Stimulated activated CD4-positive, alpha-beta T cell treated with anti-CD3 and anti-CD28 coated beads, Interleukin-4, amount 100 ng/mL, for 1 hour (primary cell): Measurements from ENCODE around the gene SH3RF2.
"Not testable (repeated sequence)": the region's sequence is repeated elsewhere in the genome, so short reads cannot be mapped to it uniquely, and the experiment has no call there.

Source experiments
- DNase-seq: peaks from one replicate; pipeline ENCODE4 v3.0.0-alpha.2; 2020

SH3RF2 gene

DNA sequence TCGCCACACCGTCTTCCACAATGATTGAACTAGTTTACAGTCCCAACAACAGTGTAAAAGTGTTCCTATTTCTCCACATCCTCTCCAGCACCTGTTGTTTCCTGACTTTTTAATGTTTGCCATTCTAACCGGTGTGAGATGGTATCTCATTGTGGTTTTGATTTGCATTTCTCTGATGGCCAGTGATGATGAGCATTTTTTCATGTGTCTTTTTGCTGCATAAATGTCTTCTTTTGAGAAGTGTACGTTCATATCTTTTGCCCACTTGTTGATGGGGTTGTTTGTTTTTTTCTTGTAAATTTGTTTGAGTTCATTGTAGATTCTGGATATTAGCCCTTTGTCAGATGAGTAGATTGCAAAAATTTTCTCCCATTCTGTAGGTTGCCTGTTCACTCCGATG is 74.1 kb downstream of the SH3RF2 start:
- not testable (repeated sequence) for DNase-seq

DNA sequence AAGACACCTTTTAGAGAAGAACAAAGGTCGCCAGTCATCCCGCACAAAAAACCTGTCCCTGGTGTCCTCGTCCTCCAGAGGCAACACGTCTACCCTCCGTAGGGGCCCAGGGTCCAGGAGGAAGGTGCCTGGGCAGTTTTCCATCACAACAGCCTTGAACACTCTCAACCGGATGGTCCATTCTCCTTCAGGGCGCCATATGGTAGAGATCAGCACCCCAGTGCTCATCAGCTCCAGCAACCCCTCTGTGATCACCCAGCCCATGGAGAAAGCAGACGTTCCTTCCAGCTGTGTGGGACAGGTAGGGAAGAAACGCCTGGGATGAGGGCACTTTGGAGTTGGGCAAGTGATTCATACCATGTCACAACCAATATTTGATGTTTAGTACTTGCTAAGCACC is 77.4 kb downstream of the SH3RF2 start:
- no peak for DNase-seq

DNA sequence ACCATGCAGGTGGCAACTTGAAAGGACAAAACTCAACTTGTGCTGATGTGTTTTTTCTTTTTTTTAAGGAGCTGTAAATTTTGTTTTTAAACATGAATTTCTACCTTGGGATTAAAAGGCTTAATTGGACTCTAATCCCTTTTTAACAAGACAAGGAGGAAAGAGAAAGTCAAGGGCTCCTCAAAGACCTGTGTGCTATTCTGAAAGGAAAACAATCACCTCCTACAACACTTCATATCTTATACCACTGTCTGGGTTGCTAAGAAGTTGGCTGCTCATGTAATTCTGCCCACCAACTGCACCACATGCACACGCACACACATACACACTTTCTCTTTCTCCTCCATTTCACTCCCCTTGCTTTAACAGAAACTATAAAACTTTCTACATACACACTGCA is 78.6 kb downstream of the SH3RF2 start:
- DNase-seq = no peak

DNA sequence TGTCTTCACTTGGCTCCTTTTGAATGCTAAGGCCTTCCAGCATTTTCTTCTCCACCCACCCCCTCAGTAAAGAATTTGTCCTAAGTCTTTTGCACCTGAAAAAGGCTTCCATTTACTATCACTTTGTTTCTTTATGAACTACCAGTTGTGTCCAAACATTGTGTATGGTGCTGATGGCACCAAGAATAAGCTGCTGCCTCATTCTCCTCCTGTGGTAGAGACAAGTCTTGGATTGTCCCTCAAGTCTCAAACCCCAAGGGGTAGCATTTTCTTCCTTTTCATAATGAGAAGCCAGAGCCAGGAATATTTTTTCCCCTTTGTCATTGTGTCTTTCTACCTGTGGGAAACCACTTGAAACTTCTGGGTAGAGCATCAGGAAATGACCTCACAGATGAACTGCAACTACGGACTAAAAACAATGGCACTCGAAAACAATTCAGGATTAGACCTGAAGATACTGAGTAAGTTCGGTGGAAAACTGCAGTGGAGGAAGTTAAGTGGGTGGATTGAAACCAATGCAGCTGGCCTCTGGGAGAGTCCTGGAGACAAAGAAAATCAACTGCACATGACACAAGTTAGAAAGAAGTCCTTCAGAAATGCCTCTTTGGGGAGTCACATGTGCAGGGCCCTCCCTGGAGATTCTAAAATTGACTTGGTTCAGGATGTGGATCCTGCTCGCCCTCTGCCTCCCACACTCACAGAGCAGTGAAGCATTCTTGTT is 80.5 kb downstream of the SH3RF2 start:
- no peak for DNase-seq

DNA sequence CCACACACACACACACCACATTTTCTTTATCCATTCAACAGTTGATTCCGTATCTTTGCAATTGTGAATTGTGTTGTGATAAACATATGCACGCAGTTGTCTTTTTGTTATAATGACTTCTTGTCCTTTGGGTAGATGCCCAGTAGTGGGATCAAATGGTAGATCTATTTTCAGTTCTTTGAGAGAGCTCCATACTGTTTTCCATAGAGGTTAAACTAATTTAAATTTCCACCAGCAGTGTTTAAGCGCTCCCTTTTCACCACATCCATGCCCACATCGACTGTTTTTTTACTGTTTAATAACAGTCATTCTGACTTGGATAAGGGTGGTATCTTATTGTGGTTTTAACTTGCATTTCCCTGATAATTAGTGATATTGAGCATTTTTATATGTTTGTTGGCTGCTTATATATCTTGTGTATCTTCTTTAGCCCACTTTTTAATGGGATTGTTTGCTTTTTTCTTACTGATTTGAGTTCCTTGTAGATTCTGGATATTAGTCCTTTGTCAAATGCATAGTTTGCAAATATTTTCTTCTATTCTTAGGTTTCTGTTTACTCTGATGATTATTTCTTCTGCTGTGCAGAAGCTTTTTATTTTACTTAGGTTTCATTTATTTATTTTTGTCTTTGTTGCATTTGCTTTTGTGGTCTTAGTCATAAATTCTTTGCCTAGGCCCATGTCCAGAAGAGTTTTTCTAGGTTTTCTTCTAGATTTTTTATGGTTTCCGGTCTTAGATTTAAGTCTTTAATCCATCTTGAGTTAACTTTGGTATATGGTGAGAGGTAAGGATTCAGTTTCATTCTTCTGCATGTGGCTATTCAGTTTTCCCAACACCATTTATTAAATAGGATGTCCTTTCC is 82.4 kb downstream of the SH3RF2 start:
- no peak for DNase-seq

DNA sequence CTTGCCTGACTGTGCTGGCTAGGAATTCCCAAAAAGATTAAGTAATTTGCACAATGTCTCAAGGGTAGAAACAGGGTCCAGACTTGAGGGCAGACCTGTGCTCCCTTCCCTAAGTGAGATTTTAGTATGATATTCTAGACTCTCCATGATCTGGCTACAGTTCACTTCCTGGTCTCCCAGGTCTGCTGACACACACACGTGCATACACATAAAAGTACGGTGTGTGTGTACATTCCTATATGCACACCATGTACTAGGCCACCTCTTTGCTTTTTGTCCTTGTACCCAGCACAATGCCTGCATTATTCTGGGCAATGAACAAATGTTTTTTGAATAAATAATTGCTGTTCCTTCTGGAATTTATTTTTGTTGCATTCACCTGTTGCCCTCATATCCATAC is 83.7 kb downstream of the SH3RF2 start:
- no peak for DNase-seq

DNA sequence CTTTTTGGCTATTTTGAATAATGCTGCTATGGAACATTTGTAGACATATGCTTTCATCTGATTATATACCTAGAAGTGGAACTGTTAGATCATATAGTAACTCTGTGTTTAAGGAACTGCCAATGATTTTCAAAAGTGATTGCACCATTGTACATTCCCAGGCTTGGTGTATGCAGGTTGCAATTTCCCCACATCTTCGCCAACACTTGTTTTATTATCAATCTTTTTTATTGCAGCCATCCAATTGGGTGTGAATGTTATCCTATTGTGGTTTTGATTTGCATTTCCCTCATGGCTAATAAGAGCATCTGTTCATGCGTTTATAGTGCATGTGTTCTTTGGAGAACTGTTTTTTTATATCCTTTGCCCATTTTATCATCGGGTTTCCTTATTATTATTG is 87.7 kb downstream of the SH3RF2 start:
- no peak for DNase-seq

DNA sequence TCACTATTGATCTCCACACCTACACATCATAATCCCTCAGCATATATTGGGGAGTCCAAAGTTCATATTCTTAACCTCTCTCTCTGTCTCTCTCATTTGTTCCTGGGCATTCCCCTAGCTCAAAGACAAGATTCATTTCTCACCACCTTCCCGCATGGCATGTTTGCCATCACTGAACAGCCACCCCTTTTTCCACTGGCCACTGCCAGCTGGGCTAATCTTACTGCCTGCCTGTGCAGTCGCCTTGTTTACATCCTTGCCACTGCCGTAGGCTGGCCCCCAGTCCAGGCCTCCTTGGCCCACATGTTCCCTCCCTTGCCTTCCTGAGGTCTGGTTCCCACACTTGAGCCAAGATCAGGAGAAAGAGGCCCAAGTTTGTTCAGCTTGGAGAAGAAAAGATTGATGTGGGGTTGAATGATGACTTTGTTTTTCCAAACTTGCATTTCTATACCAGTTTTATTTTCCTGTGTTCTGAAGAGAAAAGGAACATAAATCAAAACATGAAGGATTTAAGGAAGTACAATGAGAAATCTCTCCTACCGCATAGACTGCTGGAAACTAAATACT is 88.8 kb downstream of the SH3RF2 start:
- DNase-seq = no peak

DNA sequence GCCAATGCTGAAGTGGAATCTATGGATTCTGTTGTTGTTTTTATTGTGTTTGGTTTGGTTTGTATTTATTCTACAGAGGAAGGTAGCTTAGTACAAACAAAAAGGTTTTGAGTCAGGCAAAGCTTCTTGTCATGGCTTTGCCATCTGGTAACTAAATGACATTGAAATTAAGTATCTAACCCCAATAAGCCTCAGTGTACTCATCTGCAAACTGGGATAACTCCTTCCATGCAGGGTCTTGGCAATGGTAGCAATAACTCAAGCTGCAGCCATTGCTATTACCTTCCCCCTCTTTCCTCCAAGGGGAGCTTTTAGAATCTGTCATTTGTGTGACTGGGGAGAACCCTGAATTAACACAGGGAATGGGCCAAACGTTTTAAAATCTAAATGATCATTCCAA is 89.3 kb downstream of the SH3RF2 start:
- DNase-seq = no peak

DNA sequence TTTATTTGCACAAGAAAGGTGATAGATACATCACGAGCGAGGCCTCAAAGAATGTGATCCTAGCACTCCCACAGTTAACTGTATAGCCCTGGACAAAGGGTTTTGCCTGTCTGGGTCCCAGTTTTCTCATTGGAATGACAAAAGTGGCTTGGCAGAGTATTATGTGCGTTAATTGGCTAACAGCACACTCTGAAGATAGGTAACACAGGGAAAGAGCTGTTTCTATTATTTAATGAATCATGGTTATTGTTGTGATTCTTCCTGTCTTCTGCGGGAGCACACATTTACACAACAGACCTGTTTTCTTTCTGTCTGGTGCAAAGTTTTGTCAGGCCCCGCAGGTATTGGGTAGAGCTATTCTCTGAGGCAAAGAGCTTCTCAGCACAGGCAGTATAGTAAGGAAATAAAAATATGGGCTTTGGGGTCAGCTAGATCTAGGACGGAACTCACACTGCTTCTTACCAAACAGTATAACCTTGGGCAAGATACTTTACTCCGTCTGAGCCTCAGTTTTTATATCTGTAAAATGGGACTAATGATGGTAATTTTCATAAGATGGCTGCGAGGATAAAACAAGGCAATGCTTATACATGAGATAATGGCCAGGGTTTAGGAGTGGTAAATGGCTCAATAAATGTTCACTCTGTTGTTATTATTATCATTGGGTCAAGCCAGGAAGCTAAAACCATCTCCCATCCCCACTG is 90.1 kb downstream of the SH3RF2 start:
- no peak for DNase-seq

DNA sequence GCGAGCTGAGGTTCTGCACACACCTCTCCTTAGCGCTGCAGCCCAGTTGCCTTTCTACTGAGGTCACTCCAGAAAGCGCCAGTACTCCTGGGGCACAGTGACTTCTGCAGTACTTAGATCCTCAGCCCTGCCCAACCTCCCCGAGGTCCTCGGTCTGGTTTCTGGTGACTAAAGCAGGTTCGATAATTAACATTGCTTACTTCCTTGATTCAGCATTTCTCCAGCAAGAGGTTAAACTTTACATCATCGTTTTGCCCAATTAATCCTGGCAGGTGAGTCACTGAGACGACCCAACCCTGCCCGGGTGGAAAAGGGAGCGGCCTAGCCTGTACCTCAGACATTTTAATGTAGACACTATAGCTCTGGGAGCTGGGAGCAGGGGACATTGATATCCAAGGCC is 91.4 kb downstream of the SH3RF2 start:
- no peak for DNase-seq

DNA sequence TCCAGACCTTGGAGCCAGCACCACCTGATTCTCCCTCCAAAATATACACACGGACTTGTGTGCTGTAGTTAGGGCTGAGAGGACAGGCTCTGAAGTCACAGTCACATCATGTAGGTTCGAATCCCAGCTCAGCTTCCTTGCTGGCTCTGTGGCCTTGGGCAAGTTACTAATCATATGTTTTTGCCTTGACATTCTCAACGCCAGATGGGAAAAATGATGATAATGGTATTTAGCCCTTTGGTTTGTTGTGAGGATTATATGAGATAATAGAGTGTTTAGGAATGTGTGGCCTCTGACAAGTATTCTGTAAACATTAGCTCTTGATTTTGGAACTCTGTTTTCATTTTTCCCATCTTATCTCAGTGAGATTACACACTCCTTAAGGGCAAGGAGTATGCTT is 96.5 kb downstream of the SH3RF2 start:
- DNase-seq = no peak

DNA sequence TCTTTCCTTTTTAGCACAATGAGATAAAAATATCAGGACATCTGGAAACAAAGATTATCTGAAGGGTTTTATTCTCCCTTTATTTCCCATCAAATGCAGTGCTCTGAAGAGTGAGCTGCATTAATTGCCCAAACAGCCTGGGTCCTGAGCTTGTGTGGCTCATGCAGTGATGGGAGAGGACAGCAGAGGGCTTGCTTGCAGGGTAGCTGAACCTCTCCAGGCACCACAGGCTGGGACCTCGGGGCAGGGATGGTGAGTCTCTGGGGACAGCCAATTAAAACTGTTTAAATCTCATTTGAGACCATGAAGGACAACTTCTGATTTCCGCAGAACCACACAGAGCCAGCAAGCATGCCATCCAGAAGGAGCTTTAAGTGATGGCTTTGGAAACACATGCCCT is 97.7 kb downstream of the SH3RF2 start:
- no peak for DNase-seq

DNA sequence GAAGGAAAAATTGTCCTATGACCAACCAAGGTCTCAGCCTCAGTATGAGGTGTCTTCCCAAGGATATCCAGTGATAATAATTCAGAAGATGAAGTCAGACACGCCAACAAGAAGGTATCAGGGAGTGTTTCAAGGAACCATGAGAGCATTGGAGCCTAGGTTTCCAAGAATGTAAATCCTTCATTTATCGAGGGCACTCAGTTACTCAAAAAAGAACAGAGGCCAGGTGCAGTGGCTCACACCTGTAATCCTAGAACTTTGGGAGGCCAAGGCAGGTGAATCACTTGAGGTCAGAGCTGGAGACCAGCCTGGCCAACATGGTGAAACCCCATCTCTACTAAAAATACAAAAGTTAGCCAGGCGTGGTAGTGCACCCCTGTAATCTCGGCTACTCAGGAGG is 98.2 kb downstream of the SH3RF2 start:
- no peak for DNase-seq

DNA sequence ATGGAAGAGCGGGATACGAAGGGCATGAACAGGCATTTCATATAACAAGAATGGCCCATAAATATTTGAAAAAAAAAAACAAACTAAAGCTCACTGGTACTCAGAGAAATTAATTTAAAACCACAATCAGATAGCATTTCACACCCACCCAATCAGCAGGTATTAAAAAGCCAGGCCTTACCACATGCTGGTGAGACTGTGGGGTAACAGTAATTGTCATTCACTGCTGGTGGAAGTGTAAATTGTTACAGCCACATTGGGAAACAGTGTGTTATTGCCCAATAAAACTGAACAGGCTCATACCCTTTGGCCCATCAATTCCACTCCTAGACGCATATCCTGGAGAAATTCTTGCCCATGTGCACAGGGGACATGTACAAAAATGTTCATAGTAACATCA is 103.0 kb downstream of the SH3RF2 start:
- no peak for DNase-seq

DNA sequence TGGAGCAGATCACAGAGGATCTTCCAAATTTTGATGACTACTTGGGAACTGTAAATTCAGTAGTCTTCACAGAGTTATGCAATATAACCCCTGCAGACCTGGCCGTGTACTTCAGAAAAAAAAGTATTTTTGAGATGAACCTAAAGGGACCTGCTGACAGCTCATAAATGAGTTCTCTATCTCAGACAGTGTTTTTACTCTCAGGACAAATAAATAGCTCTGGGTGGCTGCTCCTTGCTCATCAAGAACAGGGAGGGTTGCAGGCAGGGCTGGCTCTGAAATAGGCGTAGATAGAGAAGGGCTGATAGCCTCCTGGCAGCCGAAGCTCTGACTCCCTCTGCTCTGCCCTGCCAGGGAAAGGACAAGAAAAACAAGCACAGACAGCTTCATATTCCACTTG is 104.1 kb downstream of the SH3RF2 start:
- DNase-seq = no peak

DNA sequence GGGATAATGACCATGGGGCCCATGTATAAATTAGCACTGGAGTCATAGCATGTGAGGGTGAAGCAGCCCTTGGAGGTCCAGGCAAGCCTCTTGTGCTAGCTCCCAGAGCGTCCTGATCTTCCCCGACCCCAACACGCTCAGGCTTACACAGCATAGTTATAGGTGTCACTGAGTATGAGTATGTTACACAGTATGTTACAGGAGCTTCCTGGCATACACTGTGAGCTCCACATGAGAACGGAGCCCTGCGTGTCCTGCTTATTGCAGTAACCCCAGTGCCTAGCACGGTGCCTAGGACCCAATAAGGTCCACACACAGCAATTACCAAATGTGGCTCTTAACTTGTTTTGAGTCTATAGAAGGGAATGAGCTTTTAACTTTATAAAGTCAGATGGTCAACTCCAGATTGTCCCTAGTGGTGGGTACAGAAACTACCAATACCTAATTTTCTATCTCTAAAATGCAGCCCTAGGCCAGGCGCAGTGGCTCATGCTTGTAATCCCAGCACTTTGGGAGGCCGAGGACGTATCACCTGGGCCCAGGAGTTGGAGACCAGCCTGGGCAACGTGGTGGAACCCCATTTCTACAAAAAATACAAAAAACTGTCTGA is 104.9 kb downstream of the SH3RF2 start:
- DNase-seq = no peak

DNA sequence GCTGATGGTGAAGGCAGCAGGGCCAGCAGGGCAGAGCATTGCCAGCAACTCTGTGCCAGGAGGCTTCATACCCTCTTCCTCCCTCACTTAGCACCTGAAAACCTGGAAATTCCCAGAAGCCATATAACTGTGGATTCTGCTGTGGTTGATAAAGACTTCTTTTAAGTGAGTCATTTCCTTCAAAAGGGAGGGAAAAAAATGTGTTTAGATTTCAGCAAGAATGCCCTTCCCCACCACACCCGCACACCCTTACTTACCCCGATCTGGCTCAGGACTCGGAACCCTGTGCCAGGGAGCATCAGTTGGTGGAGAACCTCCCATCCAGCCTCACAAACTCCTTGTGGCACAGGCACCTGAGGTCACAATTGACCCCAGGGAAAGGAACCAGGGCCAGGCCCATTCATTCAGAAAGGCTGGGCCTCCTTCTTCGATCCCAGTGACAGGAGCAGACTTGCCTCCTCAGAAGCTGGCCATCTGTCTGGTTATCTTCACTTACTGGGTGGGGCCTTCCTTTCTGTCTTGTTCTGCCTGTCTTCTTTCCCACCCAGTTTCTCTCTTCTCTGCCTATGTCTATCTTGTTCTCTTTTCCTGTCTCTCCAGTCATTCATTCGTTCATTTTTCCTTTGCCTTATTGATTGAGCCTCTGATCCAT is 106.4 kb downstream of the SH3RF2 start:
- DNase-seq = no peak

DNA sequence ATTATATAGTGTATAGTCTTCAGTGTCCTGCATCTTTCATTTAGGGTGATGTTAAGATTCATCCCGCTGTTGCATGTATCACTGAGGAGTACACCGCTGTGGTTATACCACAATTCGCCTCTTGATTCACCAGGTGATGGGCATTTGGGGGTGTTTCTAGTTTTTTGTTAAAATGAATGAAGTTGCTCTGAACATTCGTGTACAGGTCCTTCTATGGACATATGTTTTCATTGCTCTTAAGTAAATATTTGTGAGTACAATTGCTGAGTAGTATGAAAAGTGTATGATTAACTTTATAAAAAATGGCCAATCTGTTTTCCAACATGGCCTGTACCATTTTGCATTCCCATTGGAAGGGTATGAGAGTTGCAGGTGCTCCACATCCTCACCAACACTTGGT is 107.3 kb downstream of the SH3RF2 start:
- DNase-seq = no peak

DNA sequence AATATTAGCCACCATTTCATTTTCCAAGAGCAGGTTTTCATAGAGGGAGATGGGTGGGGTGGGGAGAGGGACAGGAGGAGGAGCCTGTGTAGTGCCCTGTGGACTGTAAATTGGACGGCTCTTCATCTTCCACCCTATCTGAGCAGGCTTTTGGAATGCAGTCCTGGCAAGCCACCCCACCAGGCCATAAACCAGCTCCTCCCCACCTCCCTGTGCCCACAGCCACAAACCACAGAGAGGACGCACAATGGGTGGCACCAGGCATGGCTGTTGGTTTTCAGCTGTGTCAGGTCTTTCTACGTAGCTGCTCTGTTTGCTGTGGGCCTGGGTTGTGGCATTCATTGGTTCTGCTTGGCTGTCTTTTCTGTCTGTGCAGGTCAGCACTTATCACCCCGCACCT is 111.0 kb downstream of the SH3RF2 start:
- no peak for DNase-seq

DNA sequence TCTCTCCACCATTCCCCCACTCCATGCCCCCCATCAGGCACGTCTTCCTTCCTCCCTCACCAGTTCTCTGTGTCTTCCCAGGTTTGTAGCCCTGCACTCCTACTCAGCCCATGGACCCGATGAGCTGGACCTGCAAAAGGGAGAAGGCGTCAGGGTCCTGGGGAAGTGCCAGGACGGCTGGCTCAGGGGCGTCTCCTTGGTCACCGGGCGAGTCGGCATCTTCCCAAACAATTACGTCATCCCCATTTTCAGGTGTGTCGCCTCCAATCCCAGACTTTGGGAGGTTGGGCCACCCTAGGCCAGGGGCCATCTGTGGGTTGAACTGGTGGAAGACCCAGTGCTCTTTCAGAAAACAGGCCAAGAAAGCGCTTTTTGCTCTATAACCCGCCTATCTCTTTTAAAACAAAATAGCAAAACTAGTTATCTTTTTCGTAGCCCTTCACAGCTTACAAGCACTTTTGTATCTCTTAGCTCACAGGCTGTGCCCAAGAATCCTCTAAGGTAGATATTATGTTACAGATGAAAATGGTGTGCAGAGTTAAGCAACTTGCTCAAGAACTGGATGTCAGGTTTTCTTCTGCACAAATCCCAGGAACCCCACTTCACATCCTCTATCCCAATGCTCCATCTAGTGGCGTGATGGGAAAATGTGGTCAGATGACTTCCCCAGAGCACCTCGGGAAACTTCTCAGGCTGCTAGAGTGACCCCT is 112.8 kb downstream of the SH3RF2 start:
- DNase-seq = no peak

DNA sequence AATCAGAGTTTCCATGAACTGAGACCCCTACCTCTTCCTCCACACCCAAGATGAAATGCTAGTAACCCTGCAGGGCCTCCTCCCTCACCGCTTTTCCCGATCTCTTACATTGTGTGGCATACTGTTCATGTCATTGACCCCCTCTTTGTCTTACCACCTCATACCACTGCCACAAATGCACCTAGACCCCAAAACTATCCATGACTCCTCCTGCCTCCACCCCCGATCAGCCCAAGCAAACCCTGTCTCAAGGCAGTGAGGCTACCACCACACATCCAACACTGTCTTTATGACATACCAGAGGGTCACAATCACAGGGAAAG is 113.3 kb downstream of the SH3RF2 start:
- DNase-seq = no peak
